Spleen (tissue), 11 donors: Measurements from ENCODE around the gene SHLD1. TPM values are rescaled to one million over a fixed set of nuclear protein-coding genes. Genes with fewer than 3 reads are reported as not detected.

ENCODE experiments used
- DNase-seq: peaks from one replicate; pipeline ENCODE4 v3.0.0-alpha.2; 2020
- H3K27ac ChIP-seq, 8 donors: fragments of 200-600 bp; sonication (generic) in 7 of 8; 1 replicate in 4 of 8; 2 replicates in 4 of 8; pipeline versions ENCODE4 v1.5.0 to v1.8.0; 2016 to 2021; ENCODE audit warnings: inconsistent platforms in 4 of 8, mild to moderate bottlenecking in 4 of 8, moderate library complexity in 1 of 8
- H3K27me3 ChIP-seq, 7 donors: fragments of 200-600 bp; sonication (generic) in 6 of 7; replicated peaks in 1 of 7; 1 replicate in 4 of 7; 2 replicates in 3 of 7; pipeline versions ENCODE4 v1.5.0 to v1.8.0; 2016 to 2021; ENCODE audit warnings: inconsistent platforms in 3 of 7, mild to moderate bottlenecking in 1 of 7
- H3K36me3 ChIP-seq, 6 donors: fragments of 200-600 bp; sonication (generic) in 5 of 6; 1 replicate in 4 of 6; 2 replicates in 2 of 6; pipeline versions ENCODE4 v1.5.0 to v1.8.0; 2016 to 2021; ENCODE audit warnings: inconsistent platforms in 2 of 6
- H3K4me1 ChIP-seq, 6 donors: fragments of 200-600 bp; sonication (generic) in 5 of 6; 1 replicate in 3 of 6; 2 replicates in 3 of 6; pipeline versions ENCODE4 v1.5.0 to v1.8.0; 2016 to 2021; ENCODE audit warnings: inconsistent platforms in 3 of 6
- H3K4me3 ChIP-seq, 8 donors: fragments of 200-600 bp; sonication (generic) in 7 of 8; 1 replicate in 4 of 8; 2 replicates in 4 of 8; pipeline versions ENCODE4 v1.5.0 to v1.8.0; 2016 to 2021; ENCODE audit warnings: inconsistent platforms in 4 of 8, mild to moderate bottlenecking in 4 of 8, moderate library complexity in 2 of 8
- H3K9me3 ChIP-seq, 8 donors: fragments of 200-600 bp; sonication (generic) in 7 of 8; 1 replicate in 4 of 8; 2 replicates in 4 of 8; pipeline versions ENCODE4 v1.5.0 to v1.8.0; 2016 to 2021; ENCODE audit warnings: inconsistent platforms in 4 of 8
- CTCF ChIP-seq, 11 experiments: fragments of 200-600 bp in 7 of 11; fragments of 450-650 bp in 4 of 11; sonication (generic) in 4 of 11; IDR thresholded peaks in 8 of 11; conservative IDR thresholded peaks in 3 of 11; 1 replicate in 7 of 11; 2 replicates in 4 of 11; pipeline versions ENCODE4 v1.4.0 to v1.8.0; 2016 to 2021; ENCODE audit warnings: antibody characterized with exemption in 11 of 11, inconsistent platforms in 4 of 11, mild to moderate bottlenecking in 1 of 11
- POLR2A ChIP-seq, 3 donors: fragments of 450-650 bp; IDR thresholded peaks; one replicate each; pipeline ENCODE4 v1.5.1; 2017; ENCODE audit warnings: antibody characterized with exemption in 3 of 3, mild to moderate bottlenecking in 1 of 3
- POLR2AphosphoS5 ChIP-seq, 3 donors: sonication (generic); formaldehyde crosslinking; IDR thresholded peaks; one replicate each; pipeline ENCODE4 v1.5.1; 2017; ENCODE audit warnings: antibody characterized with exemption in 3 of 3
- WGBS, 5 donors: extraction: QIAGEN DNeasy Blood & Tissue Kit in 3 of 5; methylation state at CpG; one replicate each; pipeline versions ENCODE4 v1.1.5 to v1.1.7; 2013 to 2018; 5-methylcytosine and 5-hydroxymethylcytosine counted together
- intact Hi-C: fragments of 100-400 bp; cut with DNase I; formaldehyde crosslinking; loops from one replicate; pipeline ENCODE4 v1.15.0; 2023; ENCODE audit warnings: low total_unique reads
- polyA plus RNA-seq, 3 donors: library from polyadenylated mRNA; stranded (reverse); fragments of 200-250 nt; gene quantifications; one replicate each; pipeline ENCODE4 v1.2.1, GENCODE V29; 2013
- total RNA-seq, 7 donors: library from RNA; depleted of rRNA in 3 of 7; stranded (reverse); fragments of >200 nt in 3 of 7; fragmentation: NEBNext Ultra II Directional in 4 of 7; extraction: Animal tissue kit (Norgen Biotek cat#: 25700) in 4 of 7; gene quantifications; one replicate each; pipeline versions ENCODE4 v1.1.0 to v1.2.1, GENCODE V29; 2016 to 2021
- donor health status: healthy with polysubstance abuse.
- donor health status: DM: no; HTN: no; CAD: no; lungs with moderate emphysema.
- donor health status: DM: no; HTN: no; CAD: no.
- donor health status: Bipolar disorder and iron deficiency.
- donor health status: healthy.
- donor health status: DM: no; HTN: no; CAD: no.
- donor health status: DM: yes; HTN: yes; CAD: no.

Gene SHLD1
- total and polyA plus RNA-seq, 10 donors, result 8.1 to 18.6 (median 12.4) TPM

- H3K27ac ChIP-seq, result no peak overlapping the region
- H3K9me3 ChIP-seq, result no peaks in the 10 kb centered on the region
- intact Hi-C loops, result no loop called here
- no peak for DNase-seq
- WGBS, 5 donors, result 73 to 82% (median 78%) methylated on average over 2 of the region's 2 CpGs
- TF ChIP-seq POLR2AphosphoS5 (IDR thresholded peaks at IDR 0.05) (no peak), POLR2A (IDR thresholded peaks at IDR 0.05) (no peak), CTCF (IDR thresholded peaks at IDR 0.05 in 8 of 11, conservative IDR thresholded peaks at IDR 0.05 in 3 of 11) (no peak)
- peaks cover 5 to 21% (median 13%) of the 10 kb centered on the region in 6 donors for H3K4me1 ChIP-seq
- no peaks in the 10 kb centered on the region for H3K27me3 ChIP-seq
- no peak overlapping the region for H3K4me3 ChIP-seq
- H3K36me3 ChIP-seq, result peaks cover 0 to 18% (median 0%) of the 10 kb centered on the region in 6 donors
These were observed 58.7 kb downstream of the SHLD1 start for GRCh38 chr20:5808901-5809300.

- peaks cover 3 to 15% (median 7%) of the 10 kb centered on the region in 6 donors for H3K4me1 ChIP-seq
- WGBS, 5 donors, result 85 to 89% (median 87%) methylated on average over 5 of the region's 5 CpGs
- H3K27ac ChIP-seq, result no peak overlapping the region
- TF ChIP-seq POLR2A (IDR thresholded peaks at IDR 0.05) (no peak), POLR2AphosphoS5 (IDR thresholded peaks at IDR 0.05) (no peak), CTCF (IDR thresholded peaks at IDR 0.05 in 8 of 11, conservative IDR thresholded peaks at IDR 0.05 in 3 of 11) (no peak)
- no peak for DNase-seq
- H3K9me3 ChIP-seq, result no peaks in the 10 kb centered on the region
- H3K36me3 ChIP-seq, result peaks cover 0 to 18% (median 0%) of the 10 kb centered on the region in 6 donors
- intact Hi-C loops, result no loop called here
- H3K4me3 ChIP-seq, result no peak overlapping the region
- no peaks in the 10 kb centered on the region for H3K27me3 ChIP-seq
These were observed 59.3 kb downstream of the SHLD1 start for GRCh38 chr20:5809495-5809894.

- Histone ChIP-seq H3K36me3 (peaks cover 0 to 25% (median 0%) of the 10 kb centered on the region in 6 donors), H3K27me3 (no peaks in the 10 kb centered on the region), H3K4me3 (no peak overlapping the region), H3K27ac (no peak overlapping the region), H3K4me1 (peaks cover 0 to 3% (median 0%) of the 10 kb centered on the region in 6 donors), H3K9me3 (no peaks in the 10 kb centered on the region)
- TF ChIP-seq POLR2AphosphoS5 (IDR thresholded peaks at IDR 0.05) (no peak), POLR2A (IDR thresholded peaks at IDR 0.05) (no peak), CTCF (IDR thresholded peaks at IDR 0.05 in 8 of 11, conservative IDR thresholded peaks at IDR 0.05 in 3 of 11) (no peak)
- WGBS, 5 donors, result 96 to 98% (median 98%) methylated on average over 5 of the region's 5 CpGs
- no peak for DNase-seq
- intact Hi-C loops, result no loop called here
These were observed 60.7 kb downstream of the SHLD1 start for GRCh38 chr20:5810800-5811422.

GRCh38 chr20:5811746-5812145, 61.5 kb downstream of the SHLD1 start:
- TF ChIP-seq POLR2A (IDR thresholded peaks at IDR 0.05) (no peak), CTCF (IDR thresholded peaks at IDR 0.05 in 8 of 11, conservative IDR thresholded peaks at IDR 0.05 in 3 of 11) (no peak), POLR2AphosphoS5 (IDR thresholded peaks at IDR 0.05) (no peak)
- intact Hi-C loops, result no loop called here
- no peak overlapping the region for H3K4me3 ChIP-seq
- 91 to 95% (median 93%) methylated on average over 4 of the region's 4 CpGs for WGBS, 5 donors
- H3K9me3 ChIP-seq, result no peaks in the 10 kb centered on the region
- no peak for DNase-seq
- no peak overlapping the region for H3K27ac ChIP-seq
- H3K36me3 ChIP-seq, result peaks cover 0 to 22% (median 0%) of the 10 kb centered on the region in 6 donors
- peaks cover 0 to 3% (median 0%) of the 10 kb centered on the region in 6 donors for H3K4me1 ChIP-seq
- no peaks in the 10 kb centered on the region for H3K27me3 ChIP-seq
